Stromal cell of bone marrow (primary cell): Measurements from ENCODE around the gene LCE1C.
A peak's percentile ranks its signal among the peaks of the same experiment; 100 is the strongest.

ENCODE experiments used
- DNase-seq: peaks from one replicate; pipeline ENCODE4 v3.0.0-alpha.2; 2012; ENCODE audit warnings: low read depth

LCE1C gene

GRCh38 chr1:152806576-152806975 lies at the start of gene LCE1C:
Gene LCE1C, minus strand, starts transcription at chr1:152806651. Its CDS starts 1,173 bp downstream, at chr1:152805478.
- DNase-seq: no peak

DNA sequence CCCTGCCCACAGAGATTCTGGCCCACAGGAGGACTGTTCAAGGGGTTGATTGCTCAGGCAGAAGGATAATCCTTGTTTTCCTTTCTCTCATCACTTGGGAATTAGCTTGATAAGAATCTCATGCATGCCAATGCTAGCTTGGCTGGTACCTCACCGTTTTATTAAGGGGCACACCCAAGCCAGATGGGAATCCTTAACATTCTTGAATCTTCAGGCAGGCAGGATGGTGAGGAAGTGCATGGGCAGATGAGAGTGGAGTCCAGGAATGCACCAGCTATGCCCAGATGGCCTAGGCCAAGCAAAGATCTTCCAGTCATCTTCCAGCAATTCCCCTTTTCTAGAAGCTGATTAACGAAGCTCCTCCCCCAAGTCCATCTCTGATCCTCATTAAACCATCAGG lies 49.2 kb upstream of the LCE1C start:
- DNase-seq: no peak

DNA sequence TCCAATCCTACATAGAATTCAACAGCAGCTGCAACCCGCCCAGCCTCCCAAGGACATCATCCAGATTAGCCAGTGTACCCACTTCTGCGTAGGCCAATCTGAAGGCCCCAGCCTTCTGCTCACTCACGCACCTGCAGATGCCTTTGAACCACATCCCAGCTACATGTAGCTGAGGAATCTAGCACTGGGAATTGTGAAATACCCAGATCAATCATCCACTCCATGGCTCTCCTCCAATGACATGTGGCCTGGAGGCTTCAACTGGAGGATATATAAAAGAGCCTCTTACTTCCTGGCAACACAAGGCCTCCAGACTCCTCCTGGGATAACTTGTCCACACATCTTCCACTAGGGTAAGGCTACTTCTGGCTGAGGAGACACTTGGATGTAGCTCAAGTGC lies 36.1 kb upstream of the LCE1C start, which contains the start of gene LCE6A:
LCE6A (plus strand) TSS at position 301 of the 400 bp plus-strand sequence. CDS start 665 bp downstream, outside the sequence.
- DNase-seq: no peak

- DNase-seq: no peak
These were observed 30.4 kb upstream of the LCE1C start for GRCh38 chr1:152836870-152837269.

DNA sequence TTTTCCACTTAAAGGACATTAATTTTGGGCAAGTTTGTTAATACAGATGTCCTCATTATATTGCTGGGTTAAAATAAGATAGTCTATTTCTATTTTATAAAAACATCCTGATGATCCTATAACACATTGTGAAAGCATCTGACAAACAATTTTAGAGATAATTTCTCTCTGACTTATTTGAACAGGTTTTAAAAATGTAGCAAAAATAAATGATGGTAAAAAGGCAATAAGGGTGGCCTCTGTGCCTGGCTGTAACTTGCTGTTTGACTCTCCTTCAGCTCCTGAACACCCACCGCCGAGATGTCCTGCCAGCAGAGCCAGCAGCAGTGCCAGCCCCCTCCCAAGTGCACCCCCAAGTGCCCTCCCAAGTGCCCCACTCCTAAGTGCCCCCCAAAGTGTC lies 20.7 kb upstream of the LCE1C start, which contains the start of gene LCE1A:
LCE1A (plus strand) TSS at position 301 of the 400 bp plus-strand sequence; CDS start at position 301, 0 bp downstream.
- no peak for DNase-seq

DNA sequence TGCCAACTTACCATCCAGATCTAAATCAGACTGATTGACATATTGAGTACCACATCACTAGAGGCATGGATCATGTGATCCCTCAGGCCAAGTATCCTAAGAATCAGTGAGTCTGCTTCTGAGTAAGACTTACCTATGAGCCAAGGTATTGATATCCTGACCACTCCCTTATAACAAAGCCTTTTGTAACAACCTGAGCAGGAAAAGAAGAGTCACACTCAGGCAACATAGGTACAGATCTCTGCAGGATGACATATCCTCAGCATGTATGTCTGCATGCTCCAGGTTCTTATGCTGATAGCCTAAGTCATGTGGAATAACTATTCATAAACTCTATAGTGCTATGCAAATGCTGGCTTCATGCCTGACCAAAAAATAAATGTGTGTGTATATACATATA lies 18.5 kb upstream of the LCE1C start:
- DNase-seq: no peak

DNA sequence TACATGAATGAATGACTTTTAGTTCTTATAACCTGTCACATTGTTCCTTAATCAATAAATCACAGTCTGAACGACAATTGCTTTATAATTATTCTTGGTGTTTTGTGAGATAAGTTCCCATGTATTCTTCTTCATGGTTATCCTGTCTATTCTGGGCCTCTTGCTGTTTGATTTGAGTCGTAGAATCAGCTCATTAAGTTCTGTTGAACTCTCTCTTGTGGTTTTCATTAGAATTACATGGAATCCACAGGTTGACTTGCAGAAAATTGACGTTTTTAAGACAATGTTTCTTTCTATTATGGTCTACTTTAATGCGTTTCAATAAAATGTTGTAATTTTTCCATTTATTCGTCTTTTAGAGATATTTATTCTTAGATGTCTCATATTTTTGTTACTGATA lies 16.8 kb upstream of the LCE1C start:
- DNase-seq: no peak

GRCh38 chr1:152817309-152817708 lies 10.9 kb upstream of the LCE1C start:
- DNase-seq: no peak

GRCh38 chr1:152811671-152812070 lies 5.2 kb upstream of the LCE1C start, which contains the start of gene LCE1B:
Gene LCE1B, plus strand, starts transcription at chr1:152811971. Its CDS starts 476 bp downstream, at chr1:152812447.
- DNase-seq: no peak

DNA sequence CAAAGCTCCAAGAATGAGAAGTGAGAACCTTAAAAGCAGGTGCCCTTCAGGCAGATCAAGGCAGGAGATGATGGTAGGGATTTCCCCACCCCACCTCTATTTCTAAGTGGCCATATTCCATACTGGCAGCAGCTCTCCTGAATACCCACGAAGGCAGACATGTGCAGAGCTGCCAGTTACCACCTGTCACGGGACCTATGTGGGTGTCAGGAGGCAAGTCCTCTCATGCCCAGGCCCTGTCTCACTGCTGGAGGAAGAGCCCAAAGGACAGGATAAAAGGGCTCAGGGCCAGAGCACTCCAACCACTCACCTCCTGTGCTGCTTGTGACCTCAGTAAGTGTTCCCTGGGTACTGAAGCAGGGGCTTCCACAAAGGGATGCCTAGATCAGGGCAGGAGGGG lies 4.6 kb upstream of the LCE1C start:
- DNase-seq: no peak

- no peak for DNase-seq
These were observed 5.1 kb downstream of the LCE1C start for GRCh38 chr1:152801333-152801732.

- DNase-seq: no peak
These were observed 10.0 kb downstream of the LCE1C start, which contains the start of gene LCE1D for GRCh38 chr1:152796421-152796820. Gene LCE1D, plus strand, starts transcription at chr1:152796721. Its CDS starts 1,074 bp downstream, at chr1:152797795.

DNA sequence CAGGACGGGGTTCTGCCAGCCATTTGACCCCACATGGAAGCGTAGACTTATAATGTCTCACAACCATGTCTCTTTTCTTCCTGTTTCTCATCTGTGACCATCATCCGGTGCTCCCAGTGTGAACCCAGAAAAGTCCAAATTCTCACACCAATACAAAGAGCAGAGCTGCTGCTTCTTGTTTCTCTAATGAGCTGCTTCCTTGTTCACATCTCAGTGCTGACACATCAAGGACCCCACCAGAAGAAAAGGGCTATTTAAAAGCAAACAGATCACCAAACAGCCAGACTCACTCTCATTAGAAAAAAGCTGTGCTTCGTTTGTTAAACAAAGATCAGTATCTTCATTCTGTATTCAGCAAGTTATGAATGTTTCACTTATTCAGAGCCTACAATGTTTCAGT lies 10.8 kb downstream of the LCE1C start:
- DNase-seq: no peak

- no peak for DNase-seq
These were observed 20.4 kb downstream of the LCE1C start, which contains the start of gene LCE1E for GRCh38 chr1:152786077-152786476. Gene LCE1E, plus strand, starts transcription at chr1:152786257. Its CDS starts 1,043 bp downstream, at chr1:152787300.

GRCh38 chr1:152783095-152783494 lies 23.4 kb downstream of the LCE1C start:
- no peak for DNase-seq

DNA sequence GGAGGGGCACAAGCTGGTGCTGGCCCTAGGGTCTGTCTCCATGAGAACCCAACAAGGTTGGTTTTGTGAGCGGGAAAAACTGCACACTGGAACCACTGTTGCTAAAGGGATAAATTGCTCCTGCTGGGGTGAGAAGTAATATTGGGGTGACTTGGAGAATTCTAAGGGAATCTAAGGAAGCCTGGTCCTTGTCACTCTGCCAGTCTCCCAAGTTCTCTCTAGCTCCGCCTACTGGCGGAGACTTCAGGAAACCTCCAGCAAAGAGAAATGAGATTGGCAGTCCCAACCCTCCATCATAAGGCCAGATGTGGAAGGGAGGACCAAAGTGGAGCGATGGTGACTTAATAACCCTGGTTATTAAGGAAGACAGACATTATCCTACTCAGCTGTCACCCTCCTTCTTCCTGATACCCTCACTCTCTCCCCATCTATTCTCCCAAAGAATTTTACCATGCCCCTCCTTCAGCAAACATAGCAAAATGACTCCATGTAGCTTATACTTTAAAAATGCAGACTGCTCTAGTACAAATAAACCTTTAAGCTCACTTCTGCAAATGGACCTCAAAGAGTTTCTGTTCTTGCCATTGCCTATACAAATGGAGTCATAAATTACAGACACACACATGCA lies 28.8 kb downstream of the LCE1C start:
- DNase-seq: no peak

GRCh38 chr1:152776361-152776760 lies 30.1 kb downstream of the LCE1C start:
- no peak for DNase-seq

- DNase-seq: no peak
These were observed 31.6 kb downstream of the LCE1C start, which contains the start of gene LCE1F for GRCh38 chr1:152774875-152775274. Gene LCE1F, plus strand, starts transcription at chr1:152775140. Its CDS starts 1,232 bp downstream, at chr1:152776372.

GRCh38 chr1:152770411-152770810 lies 36.0 kb downstream of the LCE1C start:
- DNase-seq: no peak

- peak; percentile 9 for DNase-seq
These were observed 37.5 kb downstream of the LCE1C start for GRCh38 chr1:152768847-152769533.

DNA sequence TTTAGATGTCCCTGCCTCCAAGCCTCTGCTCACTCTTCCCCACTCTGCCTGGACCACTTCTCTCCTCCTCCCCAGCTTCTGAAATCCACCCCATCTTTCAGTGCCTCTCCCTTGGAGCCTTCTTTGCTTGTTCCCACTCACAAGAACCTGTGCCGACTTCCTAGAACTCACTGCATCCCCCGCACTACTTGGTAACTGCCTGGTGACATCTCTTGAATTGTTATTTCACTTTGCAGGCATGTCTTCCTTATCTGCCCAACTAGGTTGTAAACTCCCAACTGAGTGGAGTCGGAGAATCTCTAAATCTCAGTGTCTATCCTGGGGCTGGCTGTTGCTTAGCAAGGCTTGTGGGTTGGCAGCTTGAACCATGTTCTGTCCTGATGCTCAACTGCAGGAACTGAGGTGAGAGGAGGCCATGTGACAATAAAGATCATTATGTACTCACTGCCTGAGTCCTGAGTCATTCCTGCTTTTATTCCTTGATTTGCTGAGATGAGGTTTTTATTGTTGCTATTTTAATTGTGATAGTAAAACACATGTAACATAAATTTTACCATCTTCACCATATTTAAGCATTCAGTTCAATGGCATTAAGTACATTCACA lies 44.7 kb downstream of the LCE1C start:
- DNase-seq: no peak

GRCh38 chr1:152760551-152761190 lies 45.8 kb downstream of the LCE1C start:
- DNase-seq: no peak
